ENCODE results near the gene TNRC6B. TPM values are rescaled to one million over a fixed set of nuclear protein-coding genes. Genes with fewer than 3 reads are reported as not detected.

The TNRC6B gene
- polyA plus RNA-seq, 3 donors, result 7.2 to 16.5 (median 11.8) TPM

DNA sequence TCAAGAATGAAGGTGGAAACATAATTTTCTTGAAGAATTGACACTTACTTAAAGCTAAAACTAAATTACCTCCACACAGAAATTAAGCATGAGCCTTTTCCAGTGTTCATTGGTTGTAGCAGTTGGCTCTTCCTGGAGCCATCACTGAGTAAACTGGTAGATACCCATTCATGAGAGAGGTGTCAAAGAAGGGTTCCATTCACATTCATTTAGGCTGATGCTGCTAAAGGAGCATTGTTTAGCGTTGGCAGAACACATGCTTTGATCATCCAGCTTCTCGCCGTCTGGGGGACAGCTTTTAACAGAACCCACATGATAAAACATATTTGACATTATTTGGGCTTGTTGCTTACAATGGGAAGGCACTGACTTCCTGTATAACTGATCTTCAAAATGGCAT lies 71.6 kb downstream of the TNRC6B start:
- Histone ChIP-seq H3K79me2 (ENCODE audit: insufficient read depth, low read length) (peaks cover 87% of the 10 kb centered on the region), H3K9ac (ENCODE audit: insufficient read depth, low read length, poor library complexity, severe bottlenecking) (no peak overlapping the region), H3K9me3 (replicated peaks in 1 of 2; ENCODE audit: control insufficient read depth in 1 of 2, insufficient read depth in 1 of 2, low read length in 2 of 2) (no peaks in the 10 kb centered on the region), H3K4me2 (replicated peaks; ENCODE audit: extremely low read depth, low read length, poor library complexity, severe bottlenecking) (no peak overlapping the region), H3K36me3 (replicated peaks in 1 of 2; ENCODE audit: control insufficient read depth in 1 of 2, insufficient read depth in 2 of 2, low read length in 2 of 2) (peaks cover 52 to 84% of the 10 kb centered on the region in 2 donors), H3K4me1 (ENCODE audit: control insufficient read depth in 1 of 2, insufficient read depth in 2 of 2, low read length in 2 of 2) (peaks cover 4 to 5% of the 10 kb centered on the region in 2 donors), H2AFZ (ENCODE audit: insufficient read depth, low read depth, low read length, poor library complexity, severe bottlenecking) (no peak overlapping the region), H3K27me3 (ENCODE audit: control insufficient read depth in 2 of 2, insufficient read depth in 2 of 2, low read length in 2 of 2) (no peaks in the 10 kb centered on the region), H3K27ac (ENCODE audit: low read depth in 1 of 2, low read length in 2 of 2) (no peak overlapping the region), H4K20me1 (ENCODE audit: insufficient read depth, low read length) (peaks cover 94% of the 10 kb centered on the region), H3K4me3 (replicated peaks in 1 of 3; ENCODE audit: low read depth in 2 of 3, low read length in 3 of 3) (no peak overlapping the region)
- no CpG with 5 or more reads among the region's 3 CpGs for WGBS (ENCODE audit: insufficient coverage)
- no peak for DNase-seq
- H3K27me3 Mint-ChIP-seq (ENCODE audit: low read depth in 3 of 3), result no peaks in the 10 kb centered on the region
- intact Hi-C loops (cut with micrococcal nuclease), result no loop called here
- H3K4me3 Mint-ChIP-seq, result no peak overlapping the region
- H3K9me3 Mint-ChIP-seq, result no peaks in the 10 kb centered on the region
- peaks cover 32 to 58% of the 10 kb centered on the region in 2 donors for H3K36me3 Mint-ChIP-seq
- TF ChIP-seq, protein P1, sequence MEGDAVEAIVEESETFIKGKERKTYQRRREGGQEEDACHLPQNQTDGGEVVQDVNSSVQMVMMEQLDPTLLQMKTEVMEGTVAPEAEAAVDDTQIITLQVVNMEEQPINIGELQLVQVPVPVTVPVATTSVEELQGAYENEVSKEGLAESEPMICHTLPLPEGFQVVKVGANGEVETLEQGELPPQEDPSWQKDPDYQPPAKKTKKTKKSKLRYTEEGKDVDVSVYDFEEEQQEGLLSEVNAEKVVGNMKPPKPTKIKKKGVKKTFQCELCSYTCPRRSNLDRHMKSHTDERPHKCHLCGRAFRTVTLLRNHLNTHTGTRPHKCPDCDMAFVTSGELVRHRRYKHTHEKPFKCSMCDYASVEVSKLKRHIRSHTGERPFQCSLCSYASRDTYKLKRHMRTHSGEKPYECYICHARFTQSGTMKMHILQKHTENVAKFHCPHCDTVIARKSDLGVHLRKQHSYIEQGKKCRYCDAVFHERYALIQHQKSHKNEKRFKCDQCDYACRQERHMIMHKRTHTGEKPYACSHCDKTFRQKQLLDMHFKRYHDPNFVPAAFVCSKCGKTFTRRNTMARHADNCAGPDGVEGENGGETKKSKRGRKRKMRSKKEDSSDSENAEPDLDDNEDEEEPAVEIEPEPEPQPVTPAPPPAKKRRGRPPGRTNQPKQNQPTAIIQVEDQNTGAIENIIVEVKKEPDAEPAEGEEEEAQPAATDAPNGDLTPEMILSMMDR (IDR thresholded peaks at IDR 0.05), result no peak
- H3K27ac Mint-ChIP-seq, result no peak overlapping the region
- H3K4me1 Mint-ChIP-seq, result peaks cover 6% of the 10 kb centered on the region

DNA sequence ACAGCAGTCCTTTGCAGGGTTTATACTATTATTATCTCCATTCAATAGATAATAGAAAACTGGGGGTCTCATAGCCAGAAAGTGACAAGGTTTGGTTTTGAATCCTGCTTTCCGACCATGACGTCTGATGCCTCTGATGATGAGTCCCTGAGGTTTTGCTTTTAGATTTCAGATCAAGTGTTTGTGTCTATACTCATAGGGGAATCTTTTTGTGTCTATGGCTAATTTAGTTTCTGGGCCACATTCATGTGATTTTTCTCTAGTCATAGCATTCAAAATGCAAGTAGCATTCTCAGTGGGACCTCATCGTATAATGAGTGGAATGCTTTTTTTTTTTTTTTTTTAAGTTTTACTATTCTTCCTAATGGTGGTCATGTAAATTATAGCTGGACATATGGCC lies 72.9 kb downstream of the TNRC6B start:
- H3K9ac ChIP-seq (ENCODE audit: insufficient read depth, low read length, poor library complexity, severe bottlenecking), result no peak overlapping the region
- H3K36me3 ChIP-seq (replicated peaks in 1 of 2; ENCODE audit: control insufficient read depth in 1 of 2, insufficient read depth in 2 of 2, low read length in 2 of 2), result peaks cover 53 to 96% of the 10 kb centered on the region in 2 donors
- H3K9me3 ChIP-seq (replicated peaks in 1 of 2; ENCODE audit: control insufficient read depth in 1 of 2, insufficient read depth in 1 of 2, low read length in 2 of 2), result no peaks in the 10 kb centered on the region
- Mint-ChIP-seq H3K4me1 (no peaks in the 10 kb centered on the region), H3K27me3 (ENCODE audit: low read depth in 3 of 3) (peaks cover 0 to 3% (median 0%) of the 10 kb centered on the region in 3 donors), H3K4me3 (no peak overlapping the region), H3K36me3 (peaks cover 36 to 66% of the 10 kb centered on the region in 2 donors), H3K9me3 (no peaks in the 10 kb centered on the region), H3K27ac (no peak overlapping the region)
- H4K20me1 ChIP-seq (ENCODE audit: insufficient read depth, low read length), result peaks cover 95% of the 10 kb centered on the region
- H3K79me2 ChIP-seq (ENCODE audit: insufficient read depth, low read length), result peaks cover 77% of the 10 kb centered on the region
- TF ChIP-seq, protein P1 (IDR thresholded peaks at IDR 0.05), result no peak
- H3K4me2 ChIP-seq (replicated peaks; ENCODE audit: extremely low read depth, low read length, poor library complexity, severe bottlenecking), result no peak overlapping the region
- intact Hi-C loops (cut with micrococcal nuclease), result no loop called here
- no peak overlapping the region for H2AFZ ChIP-seq (ENCODE audit: insufficient read depth, low read depth, low read length, poor library complexity, severe bottlenecking)
- no peaks in the 10 kb centered on the region for H3K4me1 ChIP-seq (ENCODE audit: control insufficient read depth in 1 of 2, insufficient read depth in 2 of 2, low read length in 2 of 2)
- no peak overlapping the region for H3K4me3 ChIP-seq (replicated peaks in 1 of 3; ENCODE audit: low read depth in 2 of 3, low read length in 3 of 3)
- no peaks in the 10 kb centered on the region for H3K27me3 ChIP-seq (ENCODE audit: control insufficient read depth in 2 of 2, insufficient read depth in 2 of 2, low read length in 2 of 2)
- no peak overlapping the region for H3K27ac ChIP-seq (ENCODE audit: low read depth in 1 of 2, low read length in 2 of 2)
- DNase-seq, result no peak
- WGBS (ENCODE audit: insufficient coverage), result no CpG with 5 or more reads among the region's 3 CpGs
